ENCODE measurements around the gene DMRTA2.

DMRTA2 gene

GRCh38 chr1:50421366-50421748 is 1.9 kb downstream of the DMRTA2 start:
- Histone ChIP-seq H3K4me3 (no peak overlapping the region), H3K36me3 (ENCODE audit: insufficient read depth, low read length) (no peaks in the 10 kb centered on the region), H3K9ac (ENCODE audit: insufficient read length) (no peak overlapping the region), H3K27ac (no peak overlapping the region), H3K9me3 (ENCODE audit: low read depth, low read length) (no peaks in the 10 kb centered on the region)
- no peak for DNase-seq (ENCODE audit: low read depth, low spot score)
- TF ChIP-seq EZH2 (IDR thresholded peaks at IDR 0.05): no peak
- TF ChIP-seq FOXP2 (optimal IDR thresholded peaks at IDR 0.05; ENCODE audit: control extremely low read depth, extremely low read length, insufficient read depth): no peak

GRCh38 chr1:50420689-50421365 is 2.4 kb downstream of the DMRTA2 start:
- TF ChIP-seq FOXP2 (optimal IDR thresholded peaks at IDR 0.05; ENCODE audit: control extremely low read depth, extremely low read length, insufficient read depth) (no peak), POLR2AphosphoS5 (IDR thresholded peaks at IDR 0.05; ENCODE audit: borderline replicate concordance, low read depth, low read length) (no peak), EZH2 (IDR thresholded peaks at IDR 0.05) (no peak)
- Histone ChIP-seq H3K9ac (ENCODE audit: insufficient read length) (no peak overlapping the region), H3K27ac (no peak overlapping the region), H3K4me3 (no peak overlapping the region), H3K9me3 (ENCODE audit: low read depth, low read length) (no peaks in the 10 kb centered on the region), H3K36me3 (ENCODE audit: insufficient read depth, low read length) (no peaks in the 10 kb centered on the region)
- DNase-seq (ENCODE audit: low read depth, low spot score): no peak

- no peaks in the 10 kb centered on the region for H3K36me3 ChIP-seq (ENCODE audit: insufficient read depth, low read length)
- DNase-seq (ENCODE audit: low read depth, low spot score): no peak
- no peak overlapping the region for H3K4me3 ChIP-seq
- H3K9me3 ChIP-seq (ENCODE audit: low read depth, low read length): no peaks in the 10 kb centered on the region
- no peak for TF ChIP-seq POLR2AphosphoS5 (IDR thresholded peaks at IDR 0.05; ENCODE audit: borderline replicate concordance, low read depth, low read length)
- TF ChIP-seq FOXP2 (optimal IDR thresholded peaks at IDR 0.05; ENCODE audit: control extremely low read depth, extremely low read length, insufficient read depth): no peak
- no peak for TF ChIP-seq EZH2 (IDR thresholded peaks at IDR 0.05)
- no peak overlapping the region for H3K9ac ChIP-seq (ENCODE audit: insufficient read length)
- no peak overlapping the region for H3K27ac ChIP-seq
Measured at GRCh38 chr1:50419907-50420677, 3.2 kb downstream of the DMRTA2 start.

- no peak overlapping the region for H3K9ac ChIP-seq (ENCODE audit: insufficient read length)
- no peaks in the 10 kb centered on the region for H3K36me3 ChIP-seq (ENCODE audit: insufficient read depth, low read length)
- DNase-seq (ENCODE audit: low read depth, low spot score): no peak
- H3K9me3 ChIP-seq (ENCODE audit: low read depth, low read length): no peaks in the 10 kb centered on the region
- H3K4me3 ChIP-seq: no peak overlapping the region
- H3K27ac ChIP-seq: no peak overlapping the region
- no peak for TF ChIP-seq POLR2AphosphoS5 (IDR thresholded peaks at IDR 0.05; ENCODE audit: borderline replicate concordance, low read depth, low read length)
- no peak for TF ChIP-seq EZH2 (IDR thresholded peaks at IDR 0.05)
- TF ChIP-seq FOXP2 (optimal IDR thresholded peaks at IDR 0.05; ENCODE audit: control extremely low read depth, extremely low read length, insufficient read depth): no peak
Measured at GRCh38 chr1:50419192-50419906, 3.9 kb downstream of the DMRTA2 start.

- Histone ChIP-seq H3K9me3 (ENCODE audit: low read depth, low read length) (no peaks in the 10 kb centered on the region), H3K27ac (no peak overlapping the region), H3K36me3 (ENCODE audit: insufficient read depth, low read length) (no peaks in the 10 kb centered on the region), H3K4me3 (no peak overlapping the region), H3K9ac (ENCODE audit: insufficient read length) (no peak overlapping the region)
- DNase-seq (ENCODE audit: low read depth, low spot score): no peak
- TF ChIP-seq FOXP2 (optimal IDR thresholded peaks at IDR 0.05; ENCODE audit: control extremely low read depth, extremely low read length, insufficient read depth): no peak
- no peak for TF ChIP-seq EZH2 (IDR thresholded peaks at IDR 0.05)
- no peak for TF ChIP-seq POLR2AphosphoS5 (IDR thresholded peaks at IDR 0.05; ENCODE audit: borderline replicate concordance, low read depth, low read length)
Measured at GRCh38 chr1:50418600-50419109, 4.6 kb downstream of the DMRTA2 start.

GRCh38 chr1:50417946-50418599 is 5.2 kb downstream of the DMRTA2 start:
- Histone ChIP-seq H3K36me3 (ENCODE audit: insufficient read depth, low read length) (no peaks in the 10 kb centered on the region), H3K4me3 (no peak overlapping the region), H3K9ac (ENCODE audit: insufficient read length) (no peak overlapping the region), H3K9me3 (ENCODE audit: low read depth, low read length) (no peaks in the 10 kb centered on the region), H3K27ac (no peak overlapping the region)
- TF ChIP-seq POLR2AphosphoS5 (IDR thresholded peaks at IDR 0.05; ENCODE audit: borderline replicate concordance, low read depth, low read length) (no peak), EZH2 (IDR thresholded peaks at IDR 0.05) (no peak)
- DNase-seq (ENCODE audit: low read depth, low spot score): no peak

- no peak overlapping the region for H3K4me3 ChIP-seq
- DNase-seq (ENCODE audit: low read depth, low spot score): no peak
Measured at GRCh38 chr1:50417507-50417906, 5.7 kb downstream of the DMRTA2 start.

More at GRCh38 chr1:50417507-50417906, 5.7 kb downstream of the DMRTA2 start:
- no peak for TF ChIP-seq FOXP2 (optimal IDR thresholded peaks at IDR 0.05; ENCODE audit: control extremely low read depth, extremely low read length, insufficient read depth)
- no peak for TF ChIP-seq EZH2 (IDR thresholded peaks at IDR 0.05)
- no peak for TF ChIP-seq POLR2AphosphoS5 (IDR thresholded peaks at IDR 0.05; ENCODE audit: borderline replicate concordance, low read depth, low read length)
- no peaks in the 10 kb centered on the region for H3K9me3 ChIP-seq (ENCODE audit: low read depth, low read length)
- H3K9ac ChIP-seq (ENCODE audit: insufficient read length): no peak overlapping the region
- H3K36me3 ChIP-seq (ENCODE audit: insufficient read depth, low read length): no peaks in the 10 kb centered on the region
- H3K27ac ChIP-seq: no peak overlapping the region

Measured in SK-N-MC (cell line).